Psoas muscle (tissue), 8 donors: Measurements from ENCODE around the gene FBXO31. TPM values are rescaled to one million over a fixed set of nuclear protein-coding genes. Genes with fewer than 3 reads are reported as not detected.

Source experiments
- ATAC-seq, 4 donors: fragments of 200-7000 bp; cut with Tn5 transposase; one replicate each; pipeline ENCODE4 v1.9.1; 2020; ENCODE audit warnings: moderate library complexity in 3 of 4, mild to moderate bottlenecking in 2 of 4
- DNase-seq, 2 donors: peaks; one replicate each; pipeline ENCODE4 v3.0.0-alpha.2; 2020
- H3K27ac ChIP-seq: fragments of 200-600 bp; one replicate; pipeline ENCODE4 v1.8.0; 2022
- H3K27me3 ChIP-seq, 3 donors: fragments of 200-600 bp in 1 of 3; one replicate each; pipeline versions ENCODE4 v1.6.1 to v1.8.0; 2013 to 2022; ENCODE audit warnings: low read length in 2 of 3, mild to moderate bottlenecking in 2 of 3, moderate library complexity in 1 of 3; ENCODE audit not compliant: insufficient read depth in 3 of 3
- H3K36me3 ChIP-seq, 2 donors: fragments of 200-600 bp in 1 of 2; one replicate each; pipeline versions ENCODE4 v1.6.1 to v1.8.0; 2013 to 2022; ENCODE audit warnings: low read depth in 1 of 2, mild to moderate bottlenecking in 1 of 2, moderate library complexity in 1 of 2; ENCODE audit not compliant: insufficient read depth in 1 of 2
- H3K4me1 ChIP-seq: fragments of 200-600 bp; one replicate; pipeline ENCODE4 v1.8.0; 2022
- H3K4me3 ChIP-seq: fragments of 200-600 bp; one replicate; pipeline ENCODE4 v1.8.0; 2022; ENCODE audit warnings: mild to moderate bottlenecking
- H3K9me3 ChIP-seq: fragments of 200-600 bp; one replicate; pipeline ENCODE4 v1.8.0; 2022
- WGBS, 3 donors: extraction: QIAGEN DNeasy Blood & Tissue Kit; methylation state at CpG; one replicate each; pipeline versions ENCODE4 v1.1.6 to v1.1.7; 2013; 5-methylcytosine and 5-hydroxymethylcytosine counted together
- intact Hi-C, 2 donors: fragments of 100-400 bp; cut with DNase I; formaldehyde crosslinking; loops; one replicate each; pipeline versions ENCODE4 v1.11.0 to v1.14.2; 2022
- polyA plus RNA-seq, 3 donors: library from polyadenylated mRNA; stranded (reverse); fragments of 200-250 nt; gene quantifications; one replicate each; pipeline ENCODE4 v1.2.3, GENCODE V29; 2013
- total RNA-seq, 4 donors: library from RNA; stranded (reverse); fragmentation: NEBNext Ultra II Directional in 2 of 4; extraction: Animal tissue kit (Norgen Biotek cat#: 25700) in 2 of 4; gene quantifications; one replicate each; pipeline versions ENCODE4 v1.2.1 to v1.2.4, GENCODE V29; 2021 to 2023
- TF ChIP-seq, protein P1 (sequence below): fragments of 200-600 bp; IDR thresholded peaks from one replicate; pipeline ENCODE4 v1.8.0; 2022; ENCODE audit warnings: antibody characterized with exemption
- donor health status: healthy with polysubstance abuse.
- donor health status: DM: no; HTN: no; CAD: no; lungs with moderate emphysema.
- donor health status: Bipolar disorder and iron deficiency.
- donor health status: healthy.
- donor health status: DM: yes; HTN: yes; CAD: no.
- donor health status: DM: no; HTN: no; CAD: no.
- donor health status: DM: no; HTN: no; CAD: no.
- donor health status: DM: yes; HTN: yes; CAD: no.

FBXO31 gene
- total and polyA plus RNA-seq, 7 donors = 26.3 to 103 (median 95.3) TPM

DNA sequence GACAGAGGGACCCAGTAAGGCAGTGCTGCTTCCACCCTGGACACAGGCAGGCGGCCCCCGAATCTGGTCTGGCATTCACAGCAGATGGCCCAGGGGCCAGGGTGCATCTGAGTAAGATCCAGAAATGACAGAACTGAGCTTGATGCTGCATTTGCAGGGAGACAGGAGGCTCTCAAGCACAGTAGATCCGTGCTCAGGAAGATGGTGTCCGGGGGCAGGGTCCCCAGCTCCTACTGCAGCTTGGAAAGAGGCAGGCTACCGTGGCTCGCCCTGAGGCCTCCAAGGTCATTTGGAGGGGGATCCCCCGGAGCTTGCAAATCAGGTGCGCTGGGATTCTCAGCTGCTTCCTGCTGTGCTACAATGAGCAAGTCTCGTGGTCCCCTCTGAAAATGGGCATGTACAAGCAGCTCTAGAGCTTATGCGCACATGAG lies 68.6 kb downstream of the FBXO31 start:
- H3K4me1 ChIP-seq = peaks cover 16% of the 10 kb centered on the region
- H3K9me3 ChIP-seq = no peaks in the 10 kb centered on the region
- no peaks in the 10 kb centered on the region for H3K27me3 ChIP-seq
- no peaks in the 10 kb centered on the region for H3K36me3 ChIP-seq
- DNase-seq = peak in 1 of 2 donors; percentile 35
- H3K4me3 ChIP-seq = no peak overlapping the region
- no peak for ATAC-seq
- 92 to 97% (median 93%) methylated on average over 10 of the region's 10 CpGs for WGBS, 3 donors
- intact Hi-C loops = loop anchor here (5.0 to 10.0 kb wide), 3 partner anchors 77 to 1510 kb away; partner anchors contain the start of gene MAP1LC3B (in 1 of the 2)
- TF ChIP-seq, protein P1, sequence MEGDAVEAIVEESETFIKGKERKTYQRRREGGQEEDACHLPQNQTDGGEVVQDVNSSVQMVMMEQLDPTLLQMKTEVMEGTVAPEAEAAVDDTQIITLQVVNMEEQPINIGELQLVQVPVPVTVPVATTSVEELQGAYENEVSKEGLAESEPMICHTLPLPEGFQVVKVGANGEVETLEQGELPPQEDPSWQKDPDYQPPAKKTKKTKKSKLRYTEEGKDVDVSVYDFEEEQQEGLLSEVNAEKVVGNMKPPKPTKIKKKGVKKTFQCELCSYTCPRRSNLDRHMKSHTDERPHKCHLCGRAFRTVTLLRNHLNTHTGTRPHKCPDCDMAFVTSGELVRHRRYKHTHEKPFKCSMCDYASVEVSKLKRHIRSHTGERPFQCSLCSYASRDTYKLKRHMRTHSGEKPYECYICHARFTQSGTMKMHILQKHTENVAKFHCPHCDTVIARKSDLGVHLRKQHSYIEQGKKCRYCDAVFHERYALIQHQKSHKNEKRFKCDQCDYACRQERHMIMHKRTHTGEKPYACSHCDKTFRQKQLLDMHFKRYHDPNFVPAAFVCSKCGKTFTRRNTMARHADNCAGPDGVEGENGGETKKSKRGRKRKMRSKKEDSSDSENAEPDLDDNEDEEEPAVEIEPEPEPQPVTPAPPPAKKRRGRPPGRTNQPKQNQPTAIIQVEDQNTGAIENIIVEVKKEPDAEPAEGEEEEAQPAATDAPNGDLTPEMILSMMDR = no peak
- no peak overlapping the region for H3K27ac ChIP-seq

DNA sequence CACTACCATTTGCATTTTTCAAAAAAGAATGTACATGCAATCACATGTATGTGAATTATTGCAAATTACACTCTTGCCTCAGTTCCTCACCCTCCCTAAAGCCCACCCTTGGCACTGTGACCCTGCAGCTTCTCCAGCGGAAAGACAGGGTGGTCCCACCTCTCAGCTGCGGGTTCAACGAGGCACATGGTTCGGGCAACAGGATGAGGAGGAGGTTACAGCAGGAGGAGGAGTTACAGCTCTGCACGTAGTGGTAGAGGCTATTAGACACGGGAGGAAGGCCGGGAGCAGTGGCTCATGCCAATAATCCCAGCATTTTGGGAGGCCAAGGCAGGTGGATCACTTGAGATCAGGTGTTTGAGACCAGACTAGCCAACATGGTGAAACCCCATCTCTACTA lies 71.6 kb downstream of the FBXO31 start:
- no peak overlapping the region for H3K4me3 ChIP-seq
- no peaks in the 10 kb centered on the region for H3K9me3 ChIP-seq
- ATAC-seq (no peak), DNase-seq (no peak)
- H3K36me3 ChIP-seq = peaks cover 0 to 3% of the 10 kb centered on the region in 2 donors
- WGBS, 3 donors = 79 to 83% (median 79%) methylated on average over 7 of the region's 7 CpGs
- H3K27me3 ChIP-seq = no peaks in the 10 kb centered on the region
- intact Hi-C loops = loop anchor here in 1 of 2 donors (10.0 kb wide), 1 partner anchor 1507 kb away; no protein-coding TSS in a partner anchor
- peaks cover 5% of the 10 kb centered on the region for H3K4me1 ChIP-seq
- no peak overlapping the region for H3K27ac ChIP-seq
- TF ChIP-seq, protein P1 = no peak

DNA sequence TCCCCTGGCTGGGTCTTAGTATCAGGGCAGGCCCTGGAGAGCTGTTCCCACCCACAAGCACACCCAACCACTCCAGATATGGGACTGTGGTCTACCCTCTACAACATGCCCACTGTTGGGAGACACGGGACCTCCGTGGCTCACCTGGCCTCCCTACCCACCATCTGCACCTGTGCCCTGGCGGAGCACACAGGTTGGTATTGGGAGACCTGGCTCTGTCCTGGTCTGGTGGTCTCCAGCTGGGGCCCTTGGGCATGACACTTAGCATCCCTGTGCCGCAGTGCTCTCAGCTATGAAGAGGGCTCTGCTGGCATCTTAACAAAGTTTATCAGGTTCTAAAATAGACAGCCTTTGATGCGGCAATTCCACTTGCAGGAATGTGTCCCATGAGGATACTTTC lies 72.2 kb downstream of the FBXO31 start:
- TF ChIP-seq, protein P1 = no peak
- WGBS, 3 donors = 94 to 98% (median 96%) methylated on average over 5 of the region's 5 CpGs
- DNase-seq = no peak
- Histone ChIP-seq H3K4me3 (no peak overlapping the region), H3K9me3 (no peaks in the 10 kb centered on the region), H3K27me3 (no peaks in the 10 kb centered on the region), H3K36me3 (peaks cover 0 to 3% of the 10 kb centered on the region in 2 donors), H3K4me1 (peaks cover 3% of the 10 kb centered on the region), H3K27ac (no peak overlapping the region)
- intact Hi-C loops = loop anchor here in 1 of 2 donors (10.0 kb wide), 1 partner anchor 1507 kb away; no protein-coding TSS in a partner anchor
- ATAC-seq = no peak

DNA sequence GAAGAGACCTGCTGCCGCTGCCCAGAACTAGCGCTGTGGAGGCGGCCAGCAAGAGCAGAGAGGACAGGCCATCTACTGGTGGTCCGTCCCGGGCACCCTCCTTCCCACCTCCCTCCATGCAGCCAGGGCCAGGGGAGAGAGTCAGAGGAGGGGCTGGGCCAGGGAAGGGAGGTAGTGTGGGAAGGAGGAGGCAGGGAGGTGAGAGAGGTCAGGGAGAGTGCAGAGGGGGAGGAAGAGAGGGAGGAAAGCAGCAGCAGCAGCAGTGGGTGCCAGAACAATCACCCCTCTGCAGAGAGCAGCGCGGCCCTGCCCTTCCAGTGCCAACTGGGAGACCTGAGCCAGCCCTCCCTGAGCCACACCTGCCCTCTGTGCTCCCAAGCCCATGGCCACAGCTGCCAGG lies 73.0 kb downstream of the FBXO31 start:
- Histone ChIP-seq H3K4me3 (no peak overlapping the region), H3K27me3 (no peaks in the 10 kb centered on the region), H3K9me3 (no peaks in the 10 kb centered on the region), H3K36me3 (peaks cover 0 to 3% of the 10 kb centered on the region in 2 donors), H3K4me1 (no peaks in the 10 kb centered on the region), H3K27ac (no peak overlapping the region)
- WGBS, 3 donors = 80 to 86% (median 84%) methylated on average over 7 of the region's 7 CpGs
- intact Hi-C loops = loop anchor here in 1 of 2 donors (10.0 kb wide), 1 partner anchor 1506 kb away; no protein-coding TSS in a partner anchor
- TF ChIP-seq, protein P1 = no peak
- peak in 1 of 2 donors; percentile 29 for DNase-seq
- no peak for ATAC-seq
